ENCODE results near the gene FTSJ3.

Gene FTSJ3

DNA sequence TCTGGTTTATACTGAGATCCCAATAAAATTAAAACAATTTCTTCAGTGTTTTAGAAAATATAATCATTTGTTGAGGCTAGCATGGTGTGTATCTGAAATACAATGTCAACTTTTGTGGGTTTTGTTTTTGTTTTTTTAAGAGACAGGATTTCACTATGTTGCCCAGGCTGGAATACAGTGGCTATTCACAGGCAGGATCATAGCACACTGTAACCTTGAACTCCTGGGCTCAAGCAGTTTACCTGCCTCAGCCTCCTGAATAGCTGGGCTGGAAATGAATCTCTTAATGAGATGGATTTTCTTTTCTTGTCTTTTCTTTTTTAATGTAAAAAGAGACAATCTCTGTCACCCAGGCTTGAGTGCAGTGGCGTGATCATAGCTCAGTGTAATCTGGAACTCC lies 41.3 kb downstream of the FTSJ3 start:
- DNase-seq (ENCODE audit: low spot score) = no peak

DNA sequence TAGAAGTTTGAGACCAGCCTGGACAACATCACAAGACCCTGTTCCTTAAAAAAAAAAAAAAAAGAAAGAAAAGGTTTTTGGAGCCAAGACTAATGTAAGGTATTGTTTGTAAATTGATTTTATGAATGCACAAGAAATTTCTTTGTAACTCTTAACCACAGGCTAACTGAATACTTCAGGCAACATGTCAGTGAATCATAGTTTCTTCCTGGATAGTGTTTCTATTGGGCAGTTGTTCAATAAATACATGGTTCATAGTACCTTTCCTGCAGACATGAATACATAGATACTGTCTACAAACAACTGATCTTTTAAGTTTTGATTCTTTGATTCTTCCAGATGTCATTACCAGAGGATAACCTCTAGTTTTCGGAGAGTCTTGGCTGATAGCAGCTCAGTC lies 41.9 kb downstream of the FTSJ3 start:
- no peak for DNase-seq (ENCODE audit: low spot score)

- DNase-seq (ENCODE audit: low spot score) = no peak
These were observed 43.9 kb downstream of the FTSJ3 start for GRCh38 chr17:63783522-63783921.

DNA sequence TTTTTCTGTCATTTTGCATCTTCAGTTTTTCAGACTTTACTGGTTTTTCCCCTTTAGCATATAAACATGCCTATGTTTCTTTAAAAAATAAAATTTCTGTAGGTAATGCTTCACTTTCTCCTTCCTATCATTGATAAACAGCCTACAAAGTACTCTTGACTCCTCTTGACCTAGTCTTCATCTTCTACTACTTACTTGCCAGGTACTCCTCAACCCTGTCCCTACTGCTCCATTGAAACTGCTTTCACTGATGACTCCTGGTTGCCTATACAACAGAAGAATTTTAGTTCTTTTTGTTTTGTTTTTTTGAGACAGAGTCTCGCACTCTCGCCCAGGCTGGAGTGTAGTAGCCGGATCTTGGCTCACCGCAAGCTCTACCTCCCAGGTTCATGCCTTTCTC lies 46.5 kb downstream of the FTSJ3 start:
- no peak for DNase-seq (ENCODE audit: low spot score)

DNA sequence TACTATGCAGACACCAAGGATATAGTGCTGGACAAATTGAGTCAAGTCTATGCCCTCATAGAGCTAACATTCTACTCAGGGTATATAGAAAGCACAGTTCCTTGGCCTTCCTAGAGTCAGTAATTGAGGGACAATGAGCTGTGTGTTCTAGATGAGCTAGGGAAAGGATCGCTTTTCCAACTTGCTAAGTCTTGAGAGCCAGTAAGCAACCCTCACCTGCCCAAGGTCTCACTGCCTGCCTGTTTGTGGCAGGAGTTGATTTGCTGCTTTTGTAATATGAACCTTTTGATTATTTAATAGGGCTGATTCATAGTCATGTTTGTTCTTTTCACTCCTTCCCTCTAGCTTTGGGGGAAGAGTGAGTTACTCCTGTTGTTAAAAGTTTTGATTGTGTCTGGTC lies 47.0 kb downstream of the FTSJ3 start:
- no peak for DNase-seq (ENCODE audit: low spot score)

- DNase-seq (ENCODE audit: low spot score) = no peak
These were observed 52.0 kb downstream of the FTSJ3 start for GRCh38 chr17:63775420-63775819.

GRCh38 chr17:63774969-63775265 lies 52.5 kb downstream of the FTSJ3 start:
- no peak for DNase-seq (ENCODE audit: low spot score)

- DNase-seq (ENCODE audit: low spot score) = peak; percentile 21
These were observed 53.1 kb downstream of the FTSJ3 start, which contains the start of gene DDX42 for GRCh38 chr17:63774141-63774968. Gene DDX42, plus strand, starts transcription at chr17:63774170. Its CDS starts 12,880 bp downstream, at chr17:63787050.

GRCh38 chr17:63773272-63774140 lies 54.0 kb downstream of the FTSJ3 start, which contains the start of gene CCDC47:
Gene CCDC47, minus strand, starts transcription at chr17:63773597. Its CDS starts 7,422 bp downstream, at chr17:63766175.
- peak; percentile 100 for DNase-seq (ENCODE audit: low spot score)

GRCh38 chr17:63772801-63773271 lies 54.6 kb downstream of the FTSJ3 start:
- peak; percentile 23 for DNase-seq (ENCODE audit: low spot score)
